Gastroesophageal sphincter (tissue), 4 donors: ENCODE data around the gene PCBP3. TPM values are rescaled to one million over a fixed set of nuclear protein-coding genes. Genes with fewer than 3 reads are reported as not detected.

Source experiments
- ATAC-seq: fragments of 150-250 bp; one replicate; pipeline ENCODE4 v1.9.1; 2016; ENCODE audit warnings: mild to moderate bottlenecking, moderate library complexity
- H3K27ac ChIP-seq, 4 donors: fragments of 200-600 bp; sonication (generic) in 3 of 4; 1 replicate in 3 of 4; 2 replicates in 1 of 4; pipeline ENCODE4 v1.5.1; 2016 to 2019
- H3K27me3 ChIP-seq: fragments of 200-600 bp; sonication (generic); one replicate; pipeline ENCODE4 v1.5.1; 2019
- H3K36me3 ChIP-seq, 2 donors: fragments of 200-600 bp; sonication (generic); one replicate each; pipeline ENCODE4 v1.5.1; 2019; ENCODE audit warnings: control low read depth in 1 of 2
- H3K4me1 ChIP-seq, 3 donors: fragments of 200-600 bp; sonication (generic); 1 replicate in 2 of 3; 2 replicates in 1 of 3; pipeline ENCODE4 v1.5.1; 2016 to 2019; ENCODE audit warnings: control low read depth in 2 of 3
- H3K4me3 ChIP-seq, 2 donors: fragments of 200-600 bp; sonication (generic); one replicate each; pipeline ENCODE4 v1.5.1; 2019; ENCODE audit warnings: mild to moderate bottlenecking in 1 of 2, moderate library complexity in 1 of 2
- H3K9me3 ChIP-seq, 3 donors: fragments of 200-600 bp; sonication (generic); one replicate each; pipeline ENCODE4 v1.5.1; 2017 to 2019; ENCODE audit warnings: control low read depth in 2 of 3
- EP300 ChIP-seq: sonication (generic); formaldehyde crosslinking; IDR thresholded peaks from one replicate; pipeline ENCODE4 v1.6.1; 2017; ENCODE audit warnings: antibody characterized with exemption, mild to moderate bottlenecking
- POLR2A ChIP-seq, 2 donors: fragments of 450-650 bp; IDR thresholded peaks; one replicate each; pipeline ENCODE4 v1.6.1; 2017; ENCODE audit warnings: antibody characterized with exemption in 2 of 2, mild to moderate bottlenecking in 2 of 2, moderate library complexity in 1 of 2
- POLR2AphosphoS5 ChIP-seq: sonication (generic); formaldehyde crosslinking; IDR thresholded peaks from one replicate; pipeline ENCODE4 v1.6.1; 2017; ENCODE audit warnings: antibody characterized with exemption
- WGBS, 2 donors: methylation state at CpG; one replicate each; pipeline ENCODE4 v1.1.5; 2018; ENCODE audit warnings: low coverage in 1 of 2; 5-methylcytosine and 5-hydroxymethylcytosine counted together
- total RNA-seq, 4 donors: library from RNA; depleted of rRNA; stranded (reverse); fragments of >200 nt; gene quantifications; one replicate each; pipeline ENCODE4 v1.1.0, GENCODE V29; 2016
- TF ChIP-seq, protein P1 (sequence below), 4 experiments: fragments of 200-600 bp in 2 of 4; fragments of 450-650 bp in 2 of 4; sonication (generic) in 1 of 4; IDR thresholded peaks; one replicate each; pipeline ENCODE4 v1.5.1; 2017 to 2019; ENCODE audit warnings: antibody characterized with exemption in 4 of 4, mild to moderate bottlenecking in 2 of 4, moderate library complexity in 2 of 4

PCBP3 gene
- total RNA-seq, 4 donors from 2014 or later: 5.1 to 14.8 (median 10.4) TPM

DNA sequence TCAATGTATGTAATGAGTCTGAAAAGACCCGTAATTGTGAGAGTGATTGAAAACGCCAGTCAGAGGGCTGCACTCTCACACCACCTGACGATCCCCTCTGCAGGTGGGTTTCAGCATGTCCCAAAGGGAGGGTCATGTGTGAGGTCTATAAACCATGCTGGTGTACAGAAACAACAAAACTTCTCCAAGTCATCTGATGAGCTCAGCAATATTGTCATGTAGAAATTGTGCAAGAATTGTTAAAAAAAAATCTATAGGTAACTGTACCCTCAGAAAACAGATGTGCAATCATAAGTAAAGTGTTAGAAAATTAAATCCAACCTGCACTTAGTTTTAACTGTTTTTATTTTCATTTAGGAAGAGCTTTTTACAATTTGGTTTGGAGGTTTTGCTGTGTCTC is 152.5 kb downstream of the PCBP3 start:
- TF ChIP-seq POLR2A (IDR thresholded peaks at IDR 0.05) (no peak), POLR2AphosphoS5 (no peak), EP300 (no peak)
- TF ChIP-seq, protein P1, sequence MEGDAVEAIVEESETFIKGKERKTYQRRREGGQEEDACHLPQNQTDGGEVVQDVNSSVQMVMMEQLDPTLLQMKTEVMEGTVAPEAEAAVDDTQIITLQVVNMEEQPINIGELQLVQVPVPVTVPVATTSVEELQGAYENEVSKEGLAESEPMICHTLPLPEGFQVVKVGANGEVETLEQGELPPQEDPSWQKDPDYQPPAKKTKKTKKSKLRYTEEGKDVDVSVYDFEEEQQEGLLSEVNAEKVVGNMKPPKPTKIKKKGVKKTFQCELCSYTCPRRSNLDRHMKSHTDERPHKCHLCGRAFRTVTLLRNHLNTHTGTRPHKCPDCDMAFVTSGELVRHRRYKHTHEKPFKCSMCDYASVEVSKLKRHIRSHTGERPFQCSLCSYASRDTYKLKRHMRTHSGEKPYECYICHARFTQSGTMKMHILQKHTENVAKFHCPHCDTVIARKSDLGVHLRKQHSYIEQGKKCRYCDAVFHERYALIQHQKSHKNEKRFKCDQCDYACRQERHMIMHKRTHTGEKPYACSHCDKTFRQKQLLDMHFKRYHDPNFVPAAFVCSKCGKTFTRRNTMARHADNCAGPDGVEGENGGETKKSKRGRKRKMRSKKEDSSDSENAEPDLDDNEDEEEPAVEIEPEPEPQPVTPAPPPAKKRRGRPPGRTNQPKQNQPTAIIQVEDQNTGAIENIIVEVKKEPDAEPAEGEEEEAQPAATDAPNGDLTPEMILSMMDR (IDR thresholded peaks at IDR 0.05): no peak
- peaks cover 6% of the 10 kb centered on the region for H3K27me3 ChIP-seq
- no peaks in the 10 kb centered on the region for H3K9me3 ChIP-seq
- no peak overlapping the region for H3K27ac ChIP-seq
- no peak for ATAC-seq
- no peaks in the 10 kb centered on the region for H3K36me3 ChIP-seq
- no peaks in the 10 kb centered on the region for H3K4me1 ChIP-seq
- H3K4me3 ChIP-seq: no peak overlapping the region
- 20 to 58% methylated on average over 1 to 3 of the region's 3 CpGs for WGBS, 2 donors

DNA sequence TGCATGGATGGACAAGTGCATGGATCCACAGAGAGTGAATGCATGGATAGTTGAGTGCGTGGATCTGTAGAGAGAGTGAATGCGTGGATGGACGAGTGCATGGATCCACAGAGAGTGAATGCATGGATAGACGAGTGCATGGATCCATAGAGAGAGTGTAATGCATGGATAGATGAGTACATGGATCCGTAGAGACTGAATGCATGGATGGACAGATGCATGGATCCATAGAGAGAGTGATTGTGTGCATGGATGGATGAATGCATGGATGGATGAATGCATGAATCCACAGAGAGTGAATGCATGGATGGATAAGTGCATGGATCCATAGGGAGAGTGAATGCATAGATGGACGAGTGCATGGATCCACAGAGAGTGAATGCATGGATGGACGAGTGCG is 153.8 kb downstream of the PCBP3 start:
- ATAC-seq: no peak
- Histone ChIP-seq H3K4me1 (no peaks in the 10 kb centered on the region), H3K9me3 (no peaks in the 10 kb centered on the region), H3K27me3 (no peaks in the 10 kb centered on the region), H3K27ac (no peak overlapping the region), H3K36me3 (no peaks in the 10 kb centered on the region), H3K4me3 (no peak overlapping the region)
- TF ChIP-seq, protein P1 (IDR thresholded peaks at IDR 0.05): no peak
- TF ChIP-seq EP300: no peak
- TF ChIP-seq POLR2AphosphoS5: no peak
- no peak for TF ChIP-seq POLR2A (IDR thresholded peaks at IDR 0.05)
- WGBS, 2 donors: 51 to 53% methylated on average over 8 of the region's 8 CpGs

DNA sequence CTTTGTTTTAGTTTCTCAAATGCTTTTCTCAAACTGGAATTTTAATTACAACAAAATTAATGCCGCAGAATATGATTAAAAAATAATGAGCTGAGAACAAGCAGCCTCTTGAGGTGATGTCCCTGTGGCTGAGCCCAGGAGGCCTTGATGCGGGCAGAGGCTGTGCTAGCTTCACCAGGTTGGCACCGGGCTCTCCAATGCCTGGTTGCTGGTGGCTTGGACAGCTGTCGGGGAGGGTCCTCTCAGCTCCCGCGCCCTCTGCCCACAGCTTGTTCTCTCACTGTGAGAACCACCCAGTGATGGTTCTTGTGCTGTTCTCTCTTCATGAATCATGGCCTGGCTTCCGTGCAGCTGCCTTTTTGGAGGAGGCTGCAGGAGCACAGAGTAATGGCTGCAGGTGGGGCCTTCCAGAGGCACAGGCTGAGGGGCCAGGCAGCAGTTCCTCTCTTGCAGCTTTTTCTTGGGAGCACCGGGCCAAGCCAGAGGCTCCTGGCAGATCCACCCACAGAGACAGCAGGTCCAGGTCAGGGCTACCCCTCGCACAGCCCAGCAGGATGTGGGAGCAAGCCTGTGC is 156.3 kb downstream of the PCBP3 start:
- 92 to 100% methylated on average over 1 to 2 of the region's 9 CpGs for WGBS, 2 donors
- no peak overlapping the region for H3K4me3 ChIP-seq
- no peak for ATAC-seq

DNA sequence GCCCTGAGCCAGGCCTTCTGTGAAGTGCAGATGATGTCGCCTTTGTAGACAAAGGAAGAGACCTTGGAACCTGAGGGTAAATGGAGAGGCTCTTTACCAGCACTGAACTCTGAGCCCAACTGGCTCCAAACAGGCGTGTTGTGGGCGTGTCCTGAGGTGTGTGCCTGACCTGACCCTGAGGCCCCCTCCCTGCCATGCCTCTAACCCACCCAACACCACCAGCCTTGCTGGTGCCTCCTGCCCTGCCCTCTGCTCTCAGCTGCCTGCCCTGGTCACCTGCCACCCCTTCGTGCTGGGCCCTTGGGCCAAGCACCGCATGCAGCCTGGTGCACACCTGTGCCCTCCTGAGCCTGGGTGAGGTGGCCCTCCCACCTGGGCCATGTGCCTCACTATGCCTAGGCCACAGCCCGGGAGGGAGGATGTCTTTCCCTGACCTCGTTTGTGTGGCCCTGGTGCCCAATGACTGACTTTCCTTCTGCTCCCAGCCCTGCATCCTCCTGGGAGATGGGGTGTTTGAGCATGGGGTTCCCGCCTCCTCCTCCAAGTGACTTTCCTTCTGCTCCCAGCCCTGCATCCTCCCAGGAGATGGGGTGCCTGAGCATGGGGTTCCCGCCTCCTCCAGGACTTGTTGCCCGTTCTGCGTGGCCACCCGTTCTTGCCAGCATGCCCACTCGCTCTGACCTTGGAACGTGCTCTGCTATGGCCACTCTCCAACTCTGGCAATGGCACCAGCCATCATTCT is 157.0 kb downstream of the PCBP3 start:
- H3K27ac ChIP-seq: no peak overlapping the region
- TF ChIP-seq EP300 (no peak), POLR2A (IDR thresholded peaks at IDR 0.05) (no peak), POLR2AphosphoS5 (no peak)
- TF ChIP-seq, protein P1 (IDR thresholded peaks at IDR 0.05): no peak
- 92 to 98% methylated on average over 5 to 7 of the region's 14 CpGs for WGBS, 2 donors
- H3K9me3 ChIP-seq: no peaks in the 10 kb centered on the region
- no peaks in the 10 kb centered on the region for H3K27me3 ChIP-seq
- no peak overlapping the region for H3K4me3 ChIP-seq
- H3K4me1 ChIP-seq: no peaks in the 10 kb centered on the region
- ATAC-seq: no peak
- no peaks in the 10 kb centered on the region for H3K36me3 ChIP-seq

More for the DNA sequence above, 156.3 kb downstream of the PCBP3 start:
- no peaks in the 10 kb centered on the region for H3K36me3 ChIP-seq
- H3K27ac ChIP-seq: no peak overlapping the region
- H3K9me3 ChIP-seq: no peaks in the 10 kb centered on the region
- H3K4me1 ChIP-seq: no peaks in the 10 kb centered on the region
- H3K27me3 ChIP-seq: no peaks in the 10 kb centered on the region
- TF ChIP-seq, protein P1 (IDR thresholded peaks at IDR 0.05): no peak
- TF ChIP-seq POLR2AphosphoS5 (no peak), EP300 (no peak), POLR2A (IDR thresholded peaks at IDR 0.05) (no peak)
